RWPE1 (cell line): ENCODE measurements around the gene PTPRR.
A peak's percentile ranks its signal among the peaks of the same experiment; 100 is the strongest.

Source experiments
- CTCF ChIA-PET: fragments of 350-600 bp; sonication (Branson Sonifier 250); formaldehyde crosslinking; extraction: SDS; loops from one replicate; lab custom pipeline; 2021; lab: Yijun Ruan, JAX
- POLR2A ChIA-PET: fragments of 400-600 bp; formaldehyde crosslinking; extraction: SDS; loops from one replicate; lab custom pipeline; 2020; ENCODE audit warnings: antibody characterized with exemption; ENCODE audit not compliant: low non-redundant PET; lab: Yijun Ruan, JAX
- DNase-seq: peaks from one replicate; pipeline ENCODE4 v3.0.0; 2012; ENCODE audit warnings: low spot score
- H3K27ac ChIP-seq: fragments of 450-650 bp; 2 replicates; pipeline ENCODE4 v1.5.1; 2017
- TF ChIP-seq, protein P1 (sequence below): fragments of 450-650 bp; conservative IDR thresholded peaks from 2 replicates; pipeline ENCODE4 v1.5.1; 2017; ENCODE audit warnings: low read depth, mild to moderate bottlenecking

The PTPRR gene

DNA sequence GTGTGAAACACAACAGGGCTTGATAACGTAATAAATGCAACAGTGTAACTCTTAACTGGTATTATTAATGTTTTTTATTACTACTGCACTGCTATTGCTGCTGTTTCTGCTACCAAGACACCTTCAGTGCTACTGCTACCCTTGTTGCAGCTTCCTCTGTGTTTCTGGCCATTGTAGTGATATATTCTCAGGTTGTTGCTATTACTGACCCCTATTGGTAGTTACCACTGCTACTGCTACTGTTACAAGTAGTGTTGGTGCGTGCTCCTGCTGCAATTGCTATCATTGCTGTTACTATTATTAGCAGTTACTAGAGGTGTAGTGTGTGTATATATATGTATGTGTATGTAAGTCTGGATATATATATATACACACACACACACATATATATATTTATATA is 196.1 kb downstream of the PTPRR start:
- DNase-seq: no peak
- ChIA-PET POLR2A (no interaction called here), CTCF (interaction anchor here (1.4 kb wide), 1 partner anchor 9 kb away, joined by 3 read pairs; no protein-coding TSS in a partner anchor)
- H3K27ac ChIP-seq: no peak overlapping the region
- TF ChIP-seq, protein P1, sequence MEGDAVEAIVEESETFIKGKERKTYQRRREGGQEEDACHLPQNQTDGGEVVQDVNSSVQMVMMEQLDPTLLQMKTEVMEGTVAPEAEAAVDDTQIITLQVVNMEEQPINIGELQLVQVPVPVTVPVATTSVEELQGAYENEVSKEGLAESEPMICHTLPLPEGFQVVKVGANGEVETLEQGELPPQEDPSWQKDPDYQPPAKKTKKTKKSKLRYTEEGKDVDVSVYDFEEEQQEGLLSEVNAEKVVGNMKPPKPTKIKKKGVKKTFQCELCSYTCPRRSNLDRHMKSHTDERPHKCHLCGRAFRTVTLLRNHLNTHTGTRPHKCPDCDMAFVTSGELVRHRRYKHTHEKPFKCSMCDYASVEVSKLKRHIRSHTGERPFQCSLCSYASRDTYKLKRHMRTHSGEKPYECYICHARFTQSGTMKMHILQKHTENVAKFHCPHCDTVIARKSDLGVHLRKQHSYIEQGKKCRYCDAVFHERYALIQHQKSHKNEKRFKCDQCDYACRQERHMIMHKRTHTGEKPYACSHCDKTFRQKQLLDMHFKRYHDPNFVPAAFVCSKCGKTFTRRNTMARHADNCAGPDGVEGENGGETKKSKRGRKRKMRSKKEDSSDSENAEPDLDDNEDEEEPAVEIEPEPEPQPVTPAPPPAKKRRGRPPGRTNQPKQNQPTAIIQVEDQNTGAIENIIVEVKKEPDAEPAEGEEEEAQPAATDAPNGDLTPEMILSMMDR: no peak

DNA sequence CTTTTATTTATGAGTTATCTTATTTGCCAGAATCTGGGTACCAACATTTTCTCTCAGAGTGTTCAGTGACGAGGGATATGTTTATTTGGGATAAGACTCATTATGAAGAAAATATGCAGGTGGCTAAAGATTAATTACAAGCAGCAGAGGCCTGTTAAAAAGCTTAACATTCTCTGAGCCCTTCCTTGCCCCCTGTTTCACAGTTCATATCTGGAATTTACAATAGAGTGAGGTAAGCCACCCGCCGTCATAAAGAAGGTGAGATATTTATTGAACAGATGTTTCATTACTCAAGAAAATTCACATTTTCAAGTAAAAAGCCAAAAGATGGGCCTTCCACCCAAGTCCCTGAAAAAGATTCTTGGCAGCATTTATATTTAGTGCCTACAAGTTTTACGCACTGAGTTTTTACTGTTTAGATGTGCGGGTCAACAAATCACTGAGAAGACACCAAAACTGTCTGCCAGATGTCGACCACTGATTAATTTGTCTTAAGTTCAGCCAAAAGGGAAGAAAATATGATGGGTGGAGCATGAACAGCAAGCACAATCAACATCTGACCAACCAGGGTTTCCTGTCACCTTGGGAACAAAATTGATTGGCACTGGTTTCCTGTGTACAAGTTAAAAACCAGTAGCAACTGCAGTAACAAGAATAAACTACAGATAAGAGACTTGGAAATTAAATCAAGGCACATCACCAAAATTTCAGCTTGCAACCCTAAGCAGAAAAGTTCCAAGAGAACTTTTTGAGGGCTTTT is 197.8 kb downstream of the PTPRR start:
- no peak for DNase-seq
- H3K27ac ChIP-seq: no peak overlapping the region
- TF ChIP-seq, protein P1: no peak
- POLR2A ChIA-PET: no interaction called here
- CTCF ChIA-PET: interaction anchor here (0.5 to 1.0 kb wide), 2 partner anchors 79 to 117 kb away, joined by 3 read pairs; no protein-coding TSS in a partner anchor

DNA sequence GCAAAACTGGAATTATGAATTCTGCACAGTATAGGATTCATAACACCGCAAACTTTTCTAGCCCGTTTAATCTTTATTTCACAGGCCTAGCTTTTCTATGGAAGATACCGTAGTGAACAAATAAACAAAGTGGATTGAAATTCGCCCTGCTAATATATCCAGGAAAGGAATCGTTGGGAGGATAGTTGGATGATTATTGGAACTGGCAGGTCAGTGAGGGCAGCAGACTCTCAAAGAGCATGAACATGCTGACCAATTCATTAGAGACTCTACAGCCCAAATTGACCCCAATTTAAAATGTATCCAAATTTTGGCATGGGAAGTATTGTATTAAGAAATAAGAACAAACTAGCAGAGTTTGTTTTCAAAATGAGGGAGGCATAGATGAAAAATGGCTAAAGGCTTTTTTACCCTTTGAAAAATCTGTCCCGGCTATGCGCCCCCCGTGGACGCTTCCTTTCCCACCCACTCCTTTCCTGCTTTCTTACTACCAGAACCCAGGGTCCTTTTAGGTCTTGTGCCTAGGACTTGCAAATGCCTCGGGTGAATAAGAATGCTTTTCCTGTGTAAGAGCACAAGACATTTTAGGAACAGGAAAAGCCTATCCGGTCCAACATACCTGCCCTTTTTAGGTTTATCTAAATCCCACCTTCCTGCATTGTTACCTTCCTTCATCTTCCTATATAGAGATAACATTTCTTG is 198.7 kb downstream of the PTPRR start:
- TF ChIP-seq, protein P1: no peak
- DNase-seq: no peak
- CTCF ChIA-PET: interaction anchor here (0.5 kb wide), 1 partner anchor 78 kb away, joined by 3 read pairs; no protein-coding TSS in a partner anchor

DNA sequence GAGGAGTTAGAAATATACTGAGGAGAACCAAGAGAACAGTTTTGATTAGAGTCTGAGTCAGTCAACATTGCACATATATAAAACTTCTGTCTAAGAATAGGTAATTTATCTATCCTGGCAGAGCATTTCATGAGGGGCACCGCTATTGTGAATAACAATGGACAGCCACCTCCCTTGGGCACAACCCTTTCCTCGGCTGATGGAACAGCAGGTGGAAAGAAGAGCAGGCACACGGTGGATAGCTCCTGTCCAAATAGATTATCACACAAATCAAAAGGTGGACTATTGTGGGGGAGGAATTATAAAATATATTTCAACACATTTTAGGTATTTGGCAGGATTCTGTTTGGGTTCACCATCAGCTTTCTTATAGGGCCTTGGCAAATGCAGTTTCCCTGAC is 199.3 kb downstream of the PTPRR start:
- TF ChIP-seq, protein P1: no peak
- no peak overlapping the region for H3K27ac ChIP-seq
- no peak for DNase-seq
- ChIA-PET CTCF (interaction anchor here (1.2 kb wide), 1 partner anchor 842 kb away, joined by 3 read pairs; no protein-coding TSS in a partner anchor), POLR2A (no interaction called here)

More for the DNA sequence above, 198.7 kb downstream of the PTPRR start:
- no peak overlapping the region for H3K27ac ChIP-seq
- POLR2A ChIA-PET: no interaction called here

DNA sequence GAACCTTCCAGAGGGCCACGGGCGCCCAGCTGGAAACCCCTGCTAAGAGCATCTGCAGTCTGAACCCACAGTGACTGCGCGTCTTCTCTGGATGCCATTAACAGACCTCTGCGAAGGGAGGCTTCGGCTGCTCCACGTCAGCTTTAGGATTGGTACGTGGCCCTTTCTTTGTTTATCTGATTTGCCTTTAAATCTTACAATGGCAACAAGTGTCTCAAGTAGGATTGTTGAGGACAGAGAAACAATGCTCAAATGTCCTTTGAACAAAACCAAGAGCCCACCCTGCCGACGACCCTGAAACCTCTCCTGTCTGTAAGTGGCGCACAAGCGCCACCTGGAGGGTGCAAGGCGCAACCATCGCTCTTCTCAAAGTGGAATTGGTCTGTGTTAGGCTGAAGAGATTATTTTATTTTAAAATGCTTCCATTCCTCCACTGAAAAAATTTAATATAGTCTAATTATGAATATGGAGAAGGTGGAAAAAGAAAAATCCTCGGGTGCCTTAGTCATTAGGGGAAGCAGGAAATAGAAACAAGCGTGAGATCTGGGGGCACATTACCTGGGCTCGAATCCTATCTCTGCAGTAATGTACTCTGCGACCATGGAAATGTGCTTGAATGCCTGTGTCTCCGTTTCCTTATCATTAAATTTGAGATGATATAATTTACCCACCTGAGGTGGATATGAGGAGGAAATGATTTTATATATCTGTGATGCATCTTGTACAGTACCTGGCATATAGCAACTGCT is 200.7 kb downstream of the PTPRR start:
- POLR2A ChIA-PET: no interaction called here
- CTCF ChIA-PET: interaction anchor here (0.7 to 1.1 kb wide), 5 partner anchors 126 to 1514 kb away, joined by 3 to 7 read pairs (median 3); no protein-coding TSS in a partner anchor
- TF ChIP-seq, protein P1: peak; percentile 90
- H3K27ac ChIP-seq: no peak overlapping the region
- peak; percentile 28 for DNase-seq

DNA sequence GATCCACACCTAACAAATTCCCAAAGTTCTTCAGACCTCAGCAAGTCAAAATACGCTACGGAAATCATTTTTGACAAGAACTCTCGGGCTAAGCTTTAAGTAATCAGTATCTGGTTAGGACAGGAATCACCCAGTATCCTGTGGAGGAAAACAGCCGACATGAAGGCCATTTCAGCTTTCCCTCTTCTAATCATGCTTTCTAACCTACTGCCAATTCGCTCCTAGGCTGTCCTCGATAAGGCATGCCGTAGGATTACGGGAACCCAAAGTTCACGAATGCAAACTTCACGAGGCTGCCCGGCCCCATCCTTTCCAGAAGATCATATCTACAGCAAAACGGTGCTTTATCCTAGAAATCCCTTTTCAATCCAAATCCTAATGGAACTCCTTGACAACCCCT is 201.5 kb downstream of the PTPRR start:
- no peak for DNase-seq
- H3K27ac ChIP-seq: no peak overlapping the region
- TF ChIP-seq, protein P1: no peak
- POLR2A ChIA-PET: no interaction called here
- CTCF ChIA-PET: interaction anchor here (0.5 to 1.1 kb wide), 9 partner anchors 125 to 1514 kb away, joined by 3 to 7 read pairs (median 3); no protein-coding TSS in a partner anchor
